ENCODE measurements around the gene SLC5A10. TPM values are rescaled to one million over a fixed set of nuclear protein-coding genes. Genes with fewer than 3 reads are reported as not detected.

SLC5A10 gene
- total RNA-seq, 1 donor from 2014 or later, result 0.14 TPM

DNA sequence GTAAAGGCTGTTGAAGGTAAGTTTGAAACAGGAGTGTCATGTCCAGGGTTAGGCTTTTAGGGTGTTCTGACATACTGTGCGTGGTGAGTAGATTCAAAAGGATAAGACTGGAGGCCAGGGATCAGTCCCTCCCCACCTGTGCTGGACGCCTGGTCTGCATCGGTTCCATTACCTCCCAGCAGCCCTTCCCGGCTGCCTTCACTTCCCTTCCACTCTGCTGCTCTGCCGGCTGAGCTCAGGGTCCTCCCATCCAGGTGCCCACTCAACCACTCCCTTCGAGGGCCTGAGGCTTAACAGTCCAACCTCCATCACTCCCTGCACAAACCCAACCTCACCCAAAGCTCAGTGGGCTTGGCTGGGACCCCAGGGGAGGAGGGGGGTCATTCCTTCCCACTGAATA is 4.1 kb upstream of the SLC5A10 start:
- Mint-ChIP-seq H3K27me3 (ENCODE audit: low read depth, unreplicated experiment) (peaks cover 30% of the 10 kb centered on the region), H3K9me3 (ENCODE audit: unreplicated experiment) (peaks cover 1% of the 10 kb centered on the region), H3K4me3 (ENCODE audit: unreplicated experiment) (peak overlapping the region; percentile 57), H3K36me3 (ENCODE audit: low read depth, unreplicated experiment) (no peaks in the 10 kb centered on the region), H3K27ac (ENCODE audit: unreplicated experiment) (no peak overlapping the region), H3K4me1 (ENCODE audit: low read depth, unreplicated experiment) (peaks cover 3% of the 10 kb centered on the region)
- no peak for TF ChIP-seq EZH2 (IDR thresholded peaks at IDR 0.05; ENCODE audit: insufficient read depth, low read length)
- TF ChIP-seq, protein P1, sequence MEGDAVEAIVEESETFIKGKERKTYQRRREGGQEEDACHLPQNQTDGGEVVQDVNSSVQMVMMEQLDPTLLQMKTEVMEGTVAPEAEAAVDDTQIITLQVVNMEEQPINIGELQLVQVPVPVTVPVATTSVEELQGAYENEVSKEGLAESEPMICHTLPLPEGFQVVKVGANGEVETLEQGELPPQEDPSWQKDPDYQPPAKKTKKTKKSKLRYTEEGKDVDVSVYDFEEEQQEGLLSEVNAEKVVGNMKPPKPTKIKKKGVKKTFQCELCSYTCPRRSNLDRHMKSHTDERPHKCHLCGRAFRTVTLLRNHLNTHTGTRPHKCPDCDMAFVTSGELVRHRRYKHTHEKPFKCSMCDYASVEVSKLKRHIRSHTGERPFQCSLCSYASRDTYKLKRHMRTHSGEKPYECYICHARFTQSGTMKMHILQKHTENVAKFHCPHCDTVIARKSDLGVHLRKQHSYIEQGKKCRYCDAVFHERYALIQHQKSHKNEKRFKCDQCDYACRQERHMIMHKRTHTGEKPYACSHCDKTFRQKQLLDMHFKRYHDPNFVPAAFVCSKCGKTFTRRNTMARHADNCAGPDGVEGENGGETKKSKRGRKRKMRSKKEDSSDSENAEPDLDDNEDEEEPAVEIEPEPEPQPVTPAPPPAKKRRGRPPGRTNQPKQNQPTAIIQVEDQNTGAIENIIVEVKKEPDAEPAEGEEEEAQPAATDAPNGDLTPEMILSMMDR (IDR thresholded peaks at IDR 0.05; ENCODE audit: insufficient read depth, low read depth, low read length), result no peak
- no peak overlapping the region for H3K4me2 ChIP-seq (ENCODE audit: low read length)
- no peaks in the 10 kb centered on the region for H4K20me1 ChIP-seq (ENCODE audit: insufficient read depth, low read length)
- H3K36me3 ChIP-seq (ENCODE audit: insufficient read depth, low read length), result no peaks in the 10 kb centered on the region
- H2AFZ ChIP-seq (ENCODE audit: low read depth, low read length), result no peak overlapping the region
- no peak overlapping the region for H3K27ac ChIP-seq (ENCODE audit: low read depth, low read length)
- no peaks in the 10 kb centered on the region for H3K79me2 ChIP-seq (ENCODE audit: insufficient read depth, low read length)
- FAIRE-seq (no peak), DNase-seq (ENCODE audit: low read depth) (no peak)
- H3K4me3 ChIP-seq (ENCODE audit: insufficient read depth, low read depth, low read length), result no peak overlapping the region
- H3K27me3 ChIP-seq (ENCODE audit: insufficient read depth, low read length), result peaks cover 26% of the 10 kb centered on the region
- H3K4me1 ChIP-seq (ENCODE audit: insufficient read depth, low read length), result no peaks in the 10 kb centered on the region
- H3K9me3 ChIP-seq (ENCODE audit: insufficient read depth, low read depth, low read length), result no peaks in the 10 kb centered on the region
- no peak overlapping the region for H3K9ac ChIP-seq (ENCODE audit: low read length)

DNA sequence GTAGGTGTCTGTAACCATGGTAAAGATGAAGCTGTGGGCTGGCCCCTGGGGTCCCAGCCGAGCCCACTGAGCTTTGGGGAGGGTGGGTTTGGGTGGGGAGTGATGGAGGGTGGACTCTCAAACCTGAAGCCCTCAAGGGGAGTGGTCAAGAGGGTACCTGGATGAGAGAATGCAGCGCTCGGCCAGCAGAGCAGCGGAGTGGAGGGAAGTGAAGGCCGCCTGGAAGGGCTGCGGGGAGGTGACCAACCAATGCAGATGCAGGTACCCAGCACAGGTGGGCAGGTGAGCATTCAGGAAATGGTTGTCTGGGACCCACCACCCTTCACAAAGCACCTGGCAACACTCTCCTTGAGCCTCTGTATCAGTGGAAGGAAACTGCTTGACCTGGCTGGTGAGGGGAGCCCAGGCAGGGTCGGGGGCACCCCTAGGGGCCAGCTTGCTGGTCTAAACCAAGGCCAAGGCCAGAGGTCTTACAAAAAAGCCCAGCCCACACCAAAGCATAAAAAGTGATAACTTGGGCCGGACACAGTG is 3.4 kb upstream of the SLC5A10 start:
- Histone ChIP-seq H3K27ac (ENCODE audit: low read depth, low read length) (no peak overlapping the region), H4K20me1 (ENCODE audit: insufficient read depth, low read length) (no peaks in the 10 kb centered on the region), H2AFZ (ENCODE audit: low read depth, low read length) (no peak overlapping the region), H3K36me3 (ENCODE audit: insufficient read depth, low read length) (no peaks in the 10 kb centered on the region), H3K4me3 (ENCODE audit: insufficient read depth, low read depth, low read length) (no peak overlapping the region), H3K9me3 (ENCODE audit: insufficient read depth, low read depth, low read length) (no peaks in the 10 kb centered on the region), H3K79me2 (ENCODE audit: insufficient read depth, low read length) (no peaks in the 10 kb centered on the region), H3K4me2 (ENCODE audit: low read length) (no peak overlapping the region), H3K9ac (ENCODE audit: low read length) (no peak overlapping the region), H3K4me1 (ENCODE audit: insufficient read depth, low read length) (no peaks in the 10 kb centered on the region), H3K27me3 (ENCODE audit: insufficient read depth, low read length) (peaks cover 26% of the 10 kb centered on the region)
- DNase-seq (ENCODE audit: low read depth) (no peak), FAIRE-seq (no peak)
- Mint-ChIP-seq H3K36me3 (ENCODE audit: low read depth, unreplicated experiment) (no peaks in the 10 kb centered on the region), H3K9me3 (ENCODE audit: unreplicated experiment) (peaks cover 1% of the 10 kb centered on the region), H3K4me1 (ENCODE audit: low read depth, unreplicated experiment) (peaks cover 3% of the 10 kb centered on the region), H3K4me3 (ENCODE audit: unreplicated experiment) (no peak overlapping the region), H3K27ac (ENCODE audit: unreplicated experiment) (no peak overlapping the region), H3K27me3 (ENCODE audit: low read depth, unreplicated experiment) (peaks cover 33% of the 10 kb centered on the region)
- no peak for TF ChIP-seq EZH2 (IDR thresholded peaks at IDR 0.05; ENCODE audit: insufficient read depth, low read length)
- TF ChIP-seq, protein P1 (IDR thresholded peaks at IDR 0.05; ENCODE audit: insufficient read depth, low read depth, low read length), result no peak

DNA sequence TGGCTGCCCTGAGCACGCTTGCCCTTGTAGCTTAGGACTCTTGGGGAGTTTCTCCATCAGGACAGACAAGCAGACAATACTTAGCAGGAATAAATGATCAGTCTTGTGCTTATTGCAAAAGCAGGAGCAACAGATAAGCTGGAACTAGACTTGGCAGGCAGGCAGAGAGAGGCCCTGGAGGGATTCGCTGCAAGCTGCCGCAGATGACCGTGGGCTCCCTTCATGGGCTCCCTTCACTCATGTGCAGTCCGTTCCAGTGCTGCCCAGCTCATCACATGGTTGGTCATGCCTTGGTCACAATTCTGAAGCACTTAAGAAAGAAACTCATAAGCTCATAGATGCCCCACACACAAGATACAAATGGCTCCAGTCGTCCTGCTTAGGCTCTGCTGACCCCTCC is 2.4 kb upstream of the SLC5A10 start:
- Histone ChIP-seq H3K27me3 (ENCODE audit: insufficient read depth, low read length) (peaks cover 22% of the 10 kb centered on the region), H3K36me3 (ENCODE audit: insufficient read depth, low read length) (no peaks in the 10 kb centered on the region), H3K79me2 (ENCODE audit: insufficient read depth, low read length) (no peaks in the 10 kb centered on the region), H2AFZ (ENCODE audit: low read depth, low read length) (no peak overlapping the region), H3K9me3 (ENCODE audit: insufficient read depth, low read depth, low read length) (no peaks in the 10 kb centered on the region), H3K4me1 (ENCODE audit: insufficient read depth, low read length) (no peaks in the 10 kb centered on the region), H3K4me3 (ENCODE audit: insufficient read depth, low read depth, low read length) (no peak overlapping the region), H3K9ac (ENCODE audit: low read length) (no peak overlapping the region), H3K27ac (ENCODE audit: low read depth, low read length) (no peak overlapping the region), H4K20me1 (ENCODE audit: insufficient read depth, low read length) (no peaks in the 10 kb centered on the region), H3K4me2 (ENCODE audit: low read length) (no peak overlapping the region)
- no peak for FAIRE-seq
- TF ChIP-seq EZH2 (IDR thresholded peaks at IDR 0.05; ENCODE audit: insufficient read depth, low read length), result no peak
- TF ChIP-seq, protein P1 (IDR thresholded peaks at IDR 0.05; ENCODE audit: insufficient read depth, low read depth, low read length), result no peak
- Mint-ChIP-seq H3K4me3 (ENCODE audit: unreplicated experiment) (no peak overlapping the region), H3K27me3 (ENCODE audit: low read depth, unreplicated experiment) (peaks cover 38% of the 10 kb centered on the region), H3K9me3 (ENCODE audit: unreplicated experiment) (peaks cover 1% of the 10 kb centered on the region), H3K4me1 (ENCODE audit: low read depth, unreplicated experiment) (peaks cover 3% of the 10 kb centered on the region), H3K27ac (ENCODE audit: unreplicated experiment) (no peak overlapping the region), H3K36me3 (ENCODE audit: low read depth, unreplicated experiment) (no peaks in the 10 kb centered on the region)
- no peak for DNase-seq (ENCODE audit: low read depth)
